ENCODE measurements around the gene RPS6KA2.

DNA sequence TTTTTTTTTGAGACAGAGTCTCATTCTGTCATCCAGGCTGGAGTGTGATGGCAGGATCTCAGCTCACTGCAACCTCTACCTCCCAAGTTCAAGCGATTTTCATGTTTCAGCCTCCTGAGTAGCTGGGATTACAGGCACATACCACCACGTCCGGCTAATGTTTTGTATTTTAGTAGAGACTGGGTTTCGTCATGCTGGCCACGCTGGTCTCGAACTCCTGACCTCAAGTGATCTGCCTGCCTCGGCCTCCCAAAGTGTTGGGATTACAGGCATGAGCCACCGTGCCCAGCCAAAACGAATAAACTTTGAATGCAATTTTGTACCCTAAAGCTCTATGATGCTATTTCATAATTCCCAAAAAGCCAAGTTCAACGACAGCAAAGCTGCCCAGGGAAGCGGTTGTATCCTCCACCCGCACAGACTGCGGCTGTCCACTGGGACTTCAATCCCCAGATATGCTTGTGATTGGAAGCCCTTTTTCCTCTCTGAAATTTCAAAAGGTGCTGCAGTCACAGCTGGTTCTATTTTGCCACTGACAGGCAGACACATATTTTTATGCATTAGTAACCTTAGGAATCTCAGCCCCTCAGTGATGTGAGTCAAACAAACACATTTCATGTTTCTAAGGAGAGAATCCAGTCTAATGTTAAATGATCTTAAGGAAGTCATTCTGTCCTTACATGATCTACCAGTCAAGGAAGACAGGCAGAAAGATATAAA is 31.8 kb downstream of the RPS6KA2 start:
- TF ChIP-seq POLR2AphosphoS5 (IDR thresholded peaks at IDR 0.05; ENCODE audit: low read depth), result no peak
- TF ChIP-seq, protein P1, sequence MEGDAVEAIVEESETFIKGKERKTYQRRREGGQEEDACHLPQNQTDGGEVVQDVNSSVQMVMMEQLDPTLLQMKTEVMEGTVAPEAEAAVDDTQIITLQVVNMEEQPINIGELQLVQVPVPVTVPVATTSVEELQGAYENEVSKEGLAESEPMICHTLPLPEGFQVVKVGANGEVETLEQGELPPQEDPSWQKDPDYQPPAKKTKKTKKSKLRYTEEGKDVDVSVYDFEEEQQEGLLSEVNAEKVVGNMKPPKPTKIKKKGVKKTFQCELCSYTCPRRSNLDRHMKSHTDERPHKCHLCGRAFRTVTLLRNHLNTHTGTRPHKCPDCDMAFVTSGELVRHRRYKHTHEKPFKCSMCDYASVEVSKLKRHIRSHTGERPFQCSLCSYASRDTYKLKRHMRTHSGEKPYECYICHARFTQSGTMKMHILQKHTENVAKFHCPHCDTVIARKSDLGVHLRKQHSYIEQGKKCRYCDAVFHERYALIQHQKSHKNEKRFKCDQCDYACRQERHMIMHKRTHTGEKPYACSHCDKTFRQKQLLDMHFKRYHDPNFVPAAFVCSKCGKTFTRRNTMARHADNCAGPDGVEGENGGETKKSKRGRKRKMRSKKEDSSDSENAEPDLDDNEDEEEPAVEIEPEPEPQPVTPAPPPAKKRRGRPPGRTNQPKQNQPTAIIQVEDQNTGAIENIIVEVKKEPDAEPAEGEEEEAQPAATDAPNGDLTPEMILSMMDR (IDR thresholded peaks at IDR 0.05; ENCODE audit: insufficient read depth, low read length), result no peak
- TF ChIP-seq, protein P2, sequence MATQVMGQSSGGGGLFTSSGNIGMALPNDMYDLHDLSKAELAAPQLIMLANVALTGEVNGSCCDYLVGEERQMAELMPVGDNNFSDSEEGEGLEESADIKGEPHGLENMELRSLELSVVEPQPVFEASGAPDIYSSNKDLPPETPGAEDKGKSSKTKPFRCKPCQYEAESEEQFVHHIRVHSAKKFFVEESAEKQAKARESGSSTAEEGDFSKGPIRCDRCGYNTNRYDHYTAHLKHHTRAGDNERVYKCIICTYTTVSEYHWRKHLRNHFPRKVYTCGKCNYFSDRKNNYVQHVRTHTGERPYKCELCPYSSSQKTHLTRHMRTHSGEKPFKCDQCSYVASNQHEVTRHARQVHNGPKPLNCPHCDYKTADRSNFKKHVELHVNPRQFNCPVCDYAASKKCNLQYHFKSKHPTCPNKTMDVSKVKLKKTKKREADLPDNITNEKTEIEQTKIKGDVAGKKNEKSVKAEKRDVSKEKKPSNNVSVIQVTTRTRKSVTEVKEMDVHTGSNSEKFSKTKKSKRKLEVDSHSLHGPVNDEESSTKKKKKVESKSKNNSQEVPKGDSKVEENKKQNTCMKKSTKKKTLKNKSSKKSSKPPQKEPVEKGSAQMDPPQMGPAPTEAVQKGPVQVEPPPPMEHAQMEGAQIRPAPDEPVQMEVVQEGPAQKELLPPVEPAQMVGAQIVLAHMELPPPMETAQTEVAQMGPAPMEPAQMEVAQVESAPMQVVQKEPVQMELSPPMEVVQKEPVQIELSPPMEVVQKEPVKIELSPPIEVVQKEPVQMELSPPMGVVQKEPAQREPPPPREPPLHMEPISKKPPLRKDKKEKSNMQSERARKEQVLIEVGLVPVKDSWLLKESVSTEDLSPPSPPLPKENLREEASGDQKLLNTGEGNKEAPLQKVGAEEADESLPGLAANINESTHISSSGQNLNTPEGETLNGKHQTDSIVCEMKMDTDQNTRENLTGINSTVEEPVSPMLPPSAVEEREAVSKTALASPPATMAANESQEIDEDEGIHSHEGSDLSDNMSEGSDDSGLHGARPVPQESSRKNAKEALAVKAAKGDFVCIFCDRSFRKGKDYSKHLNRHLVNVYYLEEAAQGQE (IDR thresholded peaks at IDR 0.05; ENCODE audit: insufficient replicate concordance, low read depth), result no peak
- no peak for TF ChIP-seq GABPA (IDR thresholded peaks at IDR 0.05; ENCODE audit: low read depth)

Measured in HL-60 (cell line).